ENCODE results near the gene TIAM2.

The TIAM2 gene

GRCh38 chr6:155038104-155038503 is 43.0 kb downstream of the TIAM2 start:
- no peaks in the 10 kb centered on the region for H3K36me3 ChIP-seq (ENCODE audit: low read depth)
- H3K27ac ChIP-seq (ENCODE audit: poor library complexity, severe bottlenecking) = no peak overlapping the region
- TF ChIP-seq CTCF (IDR thresholded peaks at IDR 0.05; ENCODE audit: poor library complexity, severe bottlenecking) = no peak
- DNase-seq (ENCODE audit: low spot score) (no peak), ATAC-seq (ENCODE audit: low read depth) (no peak)
- H3K9me3 ChIP-seq (ENCODE audit: severe bottlenecking) = no peaks in the 10 kb centered on the region
- no peaks in the 10 kb centered on the region for H3K27me3 ChIP-seq (ENCODE audit: insufficient read depth, poor library complexity, severe bottlenecking)
- no peaks in the 10 kb centered on the region for H3K4me1 ChIP-seq (ENCODE audit: insufficient read depth, poor library complexity, severe bottlenecking)
- H3K4me3 ChIP-seq (ENCODE audit: severe bottlenecking) = no peak overlapping the region

- DNase-seq (ENCODE audit: low spot score) (no peak), ATAC-seq (ENCODE audit: low read depth) (no peak)
- TF ChIP-seq CTCF (IDR thresholded peaks at IDR 0.05; ENCODE audit: poor library complexity, severe bottlenecking) = no peak
- Histone ChIP-seq H3K9me3 (ENCODE audit: severe bottlenecking) (no peaks in the 10 kb centered on the region), H3K27ac (ENCODE audit: poor library complexity, severe bottlenecking) (no peak overlapping the region), H3K4me1 (ENCODE audit: insufficient read depth, poor library complexity, severe bottlenecking) (no peaks in the 10 kb centered on the region), H3K36me3 (ENCODE audit: low read depth) (no peaks in the 10 kb centered on the region), H3K4me3 (ENCODE audit: severe bottlenecking) (no peak overlapping the region), H3K27me3 (ENCODE audit: insufficient read depth, poor library complexity, severe bottlenecking) (no peaks in the 10 kb centered on the region)
Observed at GRCh38 chr6:155038527-155038926, 43.4 kb downstream of the TIAM2 start.

- Histone ChIP-seq H3K36me3 (ENCODE audit: low read depth) (no peaks in the 10 kb centered on the region), H3K9me3 (ENCODE audit: severe bottlenecking) (no peaks in the 10 kb centered on the region), H3K4me1 (ENCODE audit: insufficient read depth, poor library complexity, severe bottlenecking) (no peaks in the 10 kb centered on the region), H3K27ac (ENCODE audit: poor library complexity, severe bottlenecking) (no peak overlapping the region), H3K27me3 (ENCODE audit: insufficient read depth, poor library complexity, severe bottlenecking) (no peaks in the 10 kb centered on the region), H3K4me3 (ENCODE audit: severe bottlenecking) (no peak overlapping the region)
- no peak for TF ChIP-seq CTCF (IDR thresholded peaks at IDR 0.05; ENCODE audit: poor library complexity, severe bottlenecking)
- ATAC-seq (ENCODE audit: low read depth) (no peak), DNase-seq (ENCODE audit: low spot score) (no peak)
Observed at GRCh38 chr6:155039618-155040017, 44.5 kb downstream of the TIAM2 start.

GRCh38 chr6:155040154-155040553 is 45.0 kb downstream of the TIAM2 start:
- no peak for TF ChIP-seq CTCF (IDR thresholded peaks at IDR 0.05; ENCODE audit: poor library complexity, severe bottlenecking)
- Histone ChIP-seq H3K4me3 (ENCODE audit: severe bottlenecking) (no peak overlapping the region), H3K27ac (ENCODE audit: poor library complexity, severe bottlenecking) (no peak overlapping the region), H3K36me3 (ENCODE audit: low read depth) (no peaks in the 10 kb centered on the region), H3K4me1 (ENCODE audit: insufficient read depth, poor library complexity, severe bottlenecking) (no peaks in the 10 kb centered on the region), H3K27me3 (ENCODE audit: insufficient read depth, poor library complexity, severe bottlenecking) (no peaks in the 10 kb centered on the region), H3K9me3 (ENCODE audit: severe bottlenecking) (no peaks in the 10 kb centered on the region)
- DNase-seq (ENCODE audit: low spot score) (no peak), ATAC-seq (ENCODE audit: low read depth) (no peak)

GRCh38 chr6:155040901-155041650 is 46.0 kb downstream of the TIAM2 start:
- ATAC-seq (ENCODE audit: low read depth) = no peak
- no peaks in the 10 kb centered on the region for H3K9me3 ChIP-seq (ENCODE audit: severe bottlenecking)
- no peaks in the 10 kb centered on the region for H3K36me3 ChIP-seq (ENCODE audit: low read depth)
- no peak for TF ChIP-seq CTCF (IDR thresholded peaks at IDR 0.05; ENCODE audit: poor library complexity, severe bottlenecking)
- H3K27me3 ChIP-seq (ENCODE audit: insufficient read depth, poor library complexity, severe bottlenecking) = no peaks in the 10 kb centered on the region
- no peak overlapping the region for H3K4me3 ChIP-seq (ENCODE audit: severe bottlenecking)
- H3K4me1 ChIP-seq (ENCODE audit: insufficient read depth, poor library complexity, severe bottlenecking) = no peaks in the 10 kb centered on the region
- DNase-seq (ENCODE audit: low spot score) = no peak
- H3K27ac ChIP-seq (ENCODE audit: poor library complexity, severe bottlenecking) = no peak overlapping the region
